BE2C (cell line): ENCODE results near the gene ASPA.

Experiments
- DNase-seq: peaks from one replicate; pipeline ENCODE4 v3.0.0-alpha.2; 2020
- H3K27me3 ChIP-seq: fragments of 250-450 bp; sonication (Bioruptor Pico); 2 replicates; pipeline ENCODE4 v1.5.1; 2020; ENCODE audit warnings: mild to moderate bottlenecking
- H3K36me3 ChIP-seq: fragments of 250-450 bp; sonication (Bioruptor Pico); 2 replicates; pipeline ENCODE4 v1.5.1; 2020; ENCODE audit warnings: mild to moderate bottlenecking
- H3K4me1 ChIP-seq: fragments of 250-450 bp; sonication (Bioruptor Pico); 2 replicates; pipeline ENCODE4 v1.5.1; 2020
- H3K4me3 ChIP-seq: 2 replicates; pipeline ENCODE4 v1.5.1; 2011; ENCODE audit warnings: low read depth, low read length
- H3K9me3 ChIP-seq: fragments of 250-450 bp; sonication (Bioruptor Pico); 2 replicates; pipeline ENCODE4 v1.5.1; 2020
- TF ChIP-seq, protein P1 (sequence below): IDR thresholded peaks from 2 replicates; pipeline ENCODE4 v1.5.1; 2012; ENCODE audit warnings: mild to moderate bottlenecking, low read depth, low read length

ASPA gene

DNA sequence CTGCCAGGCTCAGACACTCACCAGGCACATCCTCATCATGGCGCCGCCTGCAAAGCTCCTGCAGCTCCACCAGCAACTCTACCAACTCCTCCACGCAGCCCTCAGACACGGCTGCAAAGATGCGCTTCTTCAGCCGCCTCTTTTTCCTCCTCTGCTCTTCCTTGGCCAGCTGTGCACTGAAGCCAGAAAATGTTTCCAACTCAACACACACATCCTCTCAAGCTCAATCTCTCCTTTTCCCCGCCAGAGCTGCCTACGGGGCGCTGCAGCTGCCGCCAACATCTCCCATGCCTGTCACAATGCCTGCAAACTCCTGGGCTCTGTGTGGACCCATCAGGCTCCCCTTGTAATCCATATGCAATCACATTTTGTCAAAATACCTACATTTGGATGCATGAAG lies 67.7 kb downstream of the ASPA start:
- Histone ChIP-seq H3K27me3 (no peaks in the 10 kb centered on the region), H3K4me3 (no peak overlapping the region), H3K4me1 (no peaks in the 10 kb centered on the region), H3K36me3 (no peaks in the 10 kb centered on the region), H3K9me3 (no peaks in the 10 kb centered on the region)
- DNase-seq: no peak
- TF ChIP-seq, protein P1, sequence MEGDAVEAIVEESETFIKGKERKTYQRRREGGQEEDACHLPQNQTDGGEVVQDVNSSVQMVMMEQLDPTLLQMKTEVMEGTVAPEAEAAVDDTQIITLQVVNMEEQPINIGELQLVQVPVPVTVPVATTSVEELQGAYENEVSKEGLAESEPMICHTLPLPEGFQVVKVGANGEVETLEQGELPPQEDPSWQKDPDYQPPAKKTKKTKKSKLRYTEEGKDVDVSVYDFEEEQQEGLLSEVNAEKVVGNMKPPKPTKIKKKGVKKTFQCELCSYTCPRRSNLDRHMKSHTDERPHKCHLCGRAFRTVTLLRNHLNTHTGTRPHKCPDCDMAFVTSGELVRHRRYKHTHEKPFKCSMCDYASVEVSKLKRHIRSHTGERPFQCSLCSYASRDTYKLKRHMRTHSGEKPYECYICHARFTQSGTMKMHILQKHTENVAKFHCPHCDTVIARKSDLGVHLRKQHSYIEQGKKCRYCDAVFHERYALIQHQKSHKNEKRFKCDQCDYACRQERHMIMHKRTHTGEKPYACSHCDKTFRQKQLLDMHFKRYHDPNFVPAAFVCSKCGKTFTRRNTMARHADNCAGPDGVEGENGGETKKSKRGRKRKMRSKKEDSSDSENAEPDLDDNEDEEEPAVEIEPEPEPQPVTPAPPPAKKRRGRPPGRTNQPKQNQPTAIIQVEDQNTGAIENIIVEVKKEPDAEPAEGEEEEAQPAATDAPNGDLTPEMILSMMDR: no peak

DNA sequence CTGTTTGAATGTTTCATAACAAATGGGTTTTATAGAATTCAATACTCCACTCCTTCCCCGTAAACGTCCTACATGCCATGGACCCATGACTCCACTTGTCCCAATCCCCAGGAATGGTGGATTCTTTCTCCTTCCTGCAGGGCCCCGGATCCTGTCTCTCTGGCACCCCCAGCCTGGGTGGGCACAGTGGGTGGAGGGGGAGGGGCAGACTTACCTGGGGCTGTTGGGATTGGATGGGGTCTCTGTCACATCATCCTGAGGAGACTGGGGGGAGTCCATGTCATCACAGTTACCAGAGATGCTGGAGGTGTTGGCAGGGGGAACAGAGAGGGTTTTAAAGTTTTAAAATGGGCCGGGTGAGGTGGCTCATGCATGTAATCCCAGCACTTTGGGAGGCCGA lies 68.6 kb downstream of the ASPA start:
- Histone ChIP-seq H3K4me3 (no peak overlapping the region), H3K9me3 (no peaks in the 10 kb centered on the region), H3K36me3 (no peaks in the 10 kb centered on the region), H3K4me1 (no peaks in the 10 kb centered on the region), H3K27me3 (no peaks in the 10 kb centered on the region)
- TF ChIP-seq, protein P1: no peak
- no peak for DNase-seq

DNA sequence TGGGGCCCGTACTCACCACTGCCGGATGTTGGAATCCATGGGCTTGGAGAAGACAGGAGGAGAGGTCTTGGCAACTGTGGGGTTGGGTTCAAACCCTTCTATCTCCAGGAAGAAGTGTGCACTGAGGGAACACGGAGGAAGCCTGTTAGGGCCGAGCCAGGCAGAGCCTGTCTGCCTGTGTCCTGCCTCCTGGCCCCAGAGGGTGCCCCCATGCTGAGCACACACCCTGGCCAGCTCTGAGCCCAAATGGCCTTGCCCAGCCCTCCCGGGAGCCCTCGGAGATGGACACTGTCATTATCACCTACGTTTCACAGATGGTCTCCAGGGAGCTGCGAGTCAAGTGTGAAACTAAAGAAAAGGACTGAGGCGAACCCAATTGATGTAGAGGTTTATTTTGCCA lies 69.4 kb downstream of the ASPA start:
- Histone ChIP-seq H3K27me3 (no peaks in the 10 kb centered on the region), H3K4me3 (no peak overlapping the region), H3K36me3 (no peaks in the 10 kb centered on the region), H3K4me1 (no peaks in the 10 kb centered on the region), H3K9me3 (no peaks in the 10 kb centered on the region)
- TF ChIP-seq, protein P1: no peak
- no peak for DNase-seq

DNA sequence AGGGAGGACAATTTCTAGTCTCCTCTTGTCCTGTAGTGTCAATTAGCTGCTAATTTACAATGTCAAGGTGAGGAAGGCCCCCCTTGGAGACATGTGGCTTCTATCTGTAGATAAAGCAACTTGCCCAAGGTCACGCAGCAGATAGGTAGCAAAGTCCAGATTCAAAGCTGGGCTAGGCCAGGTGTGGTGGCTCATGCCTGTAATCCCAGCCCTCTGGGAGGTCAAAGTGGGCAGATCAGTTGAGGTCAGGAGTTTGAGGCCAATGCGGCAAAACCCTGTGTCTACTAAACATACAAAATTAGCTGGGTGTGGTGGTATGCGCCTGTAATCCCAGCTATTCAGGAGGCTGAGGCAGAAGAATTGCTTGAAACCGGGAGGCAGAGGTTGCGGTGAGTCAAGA lies 70.7 kb downstream of the ASPA start:
- Histone ChIP-seq H3K4me3 (no peak overlapping the region), H3K4me1 (no peaks in the 10 kb centered on the region), H3K36me3 (no peaks in the 10 kb centered on the region), H3K9me3 (no peaks in the 10 kb centered on the region), H3K27me3 (no peaks in the 10 kb centered on the region)
- TF ChIP-seq, protein P1: no peak
- no peak for DNase-seq

DNA sequence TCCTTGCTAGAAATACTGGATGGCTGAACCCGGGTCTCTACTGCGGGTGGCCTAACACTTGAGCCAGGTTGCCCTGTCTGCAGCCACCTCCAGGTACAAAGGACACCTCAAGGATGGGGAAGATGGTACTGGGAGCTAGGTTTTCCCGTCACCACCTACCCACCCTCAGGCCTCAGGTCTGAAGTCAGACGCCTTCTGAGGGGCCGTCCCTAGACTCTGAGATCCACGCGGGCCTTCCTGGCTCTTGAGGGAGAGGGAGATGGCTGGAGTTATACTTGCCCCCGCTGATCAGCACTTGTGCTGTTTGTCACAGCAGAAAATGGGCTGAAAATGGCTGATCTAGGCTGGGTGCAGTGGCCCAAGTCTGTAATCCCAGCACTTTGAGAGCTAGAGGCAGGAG lies 71.2 kb downstream of the ASPA start:
- H3K4me1 ChIP-seq: no peaks in the 10 kb centered on the region
- H3K36me3 ChIP-seq: no peaks in the 10 kb centered on the region
- TF ChIP-seq, protein P1: no peak
- H3K9me3 ChIP-seq: no peaks in the 10 kb centered on the region
- H3K27me3 ChIP-seq: no peaks in the 10 kb centered on the region
- H3K4me3 ChIP-seq: no peak overlapping the region
- no peak for DNase-seq

DNA sequence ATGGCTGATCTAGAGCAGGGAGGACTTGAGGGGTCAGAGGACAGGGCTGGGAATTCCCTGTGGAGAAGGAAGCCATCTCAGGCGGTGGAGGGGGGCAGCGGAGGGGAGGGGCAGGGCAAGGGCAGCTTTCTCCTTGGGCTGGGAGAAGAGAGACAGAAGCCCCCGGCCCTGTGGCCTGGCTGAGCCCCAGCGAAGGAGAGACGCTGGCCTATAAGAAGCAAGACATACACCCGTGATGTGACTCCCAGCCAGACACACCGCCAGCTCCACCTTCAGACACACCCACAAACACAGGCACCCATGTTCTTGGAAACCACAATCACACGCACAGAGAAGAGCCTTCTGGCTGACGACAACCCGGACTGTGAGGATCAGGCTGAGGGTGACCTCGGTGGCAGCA lies 71.8 kb downstream of the ASPA start:
- H3K9me3 ChIP-seq: no peaks in the 10 kb centered on the region
- no peak overlapping the region for H3K4me3 ChIP-seq
- DNase-seq: no peak
- TF ChIP-seq, protein P1: no peak
- no peaks in the 10 kb centered on the region for H3K27me3 ChIP-seq
- H3K4me1 ChIP-seq: no peaks in the 10 kb centered on the region
- no peaks in the 10 kb centered on the region for H3K36me3 ChIP-seq
